CD1c-positive myeloid dendritic cell (primary cell): ENCODE results near the gene MYH10.

Experiments used
- DNase-seq: peaks from one replicate; pipeline ENCODE4 v3.0.0-alpha.2; 2016; ENCODE audit errors: extremely low spot score

Gene MYH10

GRCh38 chr17:8494506-8495111 is 135.9 kb downstream of the MYH10 start:
- no peak for DNase-seq

- no peak for DNase-seq
These were observed 136.5 kb downstream of the MYH10 start for GRCh38 chr17:8494021-8494420.

GRCh38 chr17:8492121-8492520 is 138.4 kb downstream of the MYH10 start:
- no peak for DNase-seq

- no peak for DNase-seq
These were observed 140.1 kb downstream of the MYH10 start for GRCh38 chr17:8490256-8491023.

- DNase-seq, result no peak
These were observed 140.7 kb downstream of the MYH10 start for GRCh38 chr17:8489841-8490240.

GRCh38 chr17:8488901-8489300 is 141.6 kb downstream of the MYH10 start:
- peak; percentile 1 for DNase-seq

GRCh38 chr17:8488491-8488890 is 142.0 kb downstream of the MYH10 start:
- DNase-seq, result no peak

- no peak for DNase-seq
These were observed 142.8 kb downstream of the MYH10 start for GRCh38 chr17:8487743-8488142.

- no peak for DNase-seq
These were observed 143.3 kb downstream of the MYH10 start for GRCh38 chr17:8487130-8487645.

- no peak for DNase-seq
These were observed 145.0 kb downstream of the MYH10 start for GRCh38 chr17:8485491-8485890.

GRCh38 chr17:8484465-8484864 is 146.1 kb downstream of the MYH10 start:
- no peak for DNase-seq

- no peak for DNase-seq
These were observed 148.0 kb downstream of the MYH10 start for GRCh38 chr17:8482546-8482945.

GRCh38 chr17:8481703-8482102 is 148.8 kb downstream of the MYH10 start:
- no peak for DNase-seq

- DNase-seq, result no peak
These were observed 149.4 kb downstream of the MYH10 start for GRCh38 chr17:8481089-8481488.

GRCh38 chr17:8480011-8480976 is 150.2 kb downstream of the MYH10 start:
- DNase-seq, result no peak

- DNase-seq, result no peak
These were observed 151.0 kb downstream of the MYH10 start for GRCh38 chr17:8479431-8479947.

- no peak for DNase-seq
These were observed 152.6 kb downstream of the MYH10 start for GRCh38 chr17:8477715-8478441.

GRCh38 chr17:8477171-8477570 is 153.4 kb downstream of the MYH10 start:
- DNase-seq, result no peak

GRCh38 chr17:8476741-8477140 is 153.8 kb downstream of the MYH10 start:
- no peak for DNase-seq

GRCh38 chr17:8475781-8476180 is 154.7 kb downstream of the MYH10 start:
- DNase-seq, result no peak

GRCh38 chr17:8475227-8475626 is 155.3 kb downstream of the MYH10 start:
- DNase-seq, result no peak
